C4-2B (cell line): ENCODE results near the gene PCLO.

Source experiments
- CTCF ChIP-seq: fragments of 450-650 bp; conservative IDR thresholded peaks from 2 replicates; pipeline ENCODE4 v1.5.1; 2017; ENCODE audit warnings: mild to moderate bottlenecking
- ZFX ChIP-seq: fragments of 450-650 bp; IDR thresholded peaks from 2 replicates; pipeline ENCODE4 v1.6.1; 2017

DNA sequence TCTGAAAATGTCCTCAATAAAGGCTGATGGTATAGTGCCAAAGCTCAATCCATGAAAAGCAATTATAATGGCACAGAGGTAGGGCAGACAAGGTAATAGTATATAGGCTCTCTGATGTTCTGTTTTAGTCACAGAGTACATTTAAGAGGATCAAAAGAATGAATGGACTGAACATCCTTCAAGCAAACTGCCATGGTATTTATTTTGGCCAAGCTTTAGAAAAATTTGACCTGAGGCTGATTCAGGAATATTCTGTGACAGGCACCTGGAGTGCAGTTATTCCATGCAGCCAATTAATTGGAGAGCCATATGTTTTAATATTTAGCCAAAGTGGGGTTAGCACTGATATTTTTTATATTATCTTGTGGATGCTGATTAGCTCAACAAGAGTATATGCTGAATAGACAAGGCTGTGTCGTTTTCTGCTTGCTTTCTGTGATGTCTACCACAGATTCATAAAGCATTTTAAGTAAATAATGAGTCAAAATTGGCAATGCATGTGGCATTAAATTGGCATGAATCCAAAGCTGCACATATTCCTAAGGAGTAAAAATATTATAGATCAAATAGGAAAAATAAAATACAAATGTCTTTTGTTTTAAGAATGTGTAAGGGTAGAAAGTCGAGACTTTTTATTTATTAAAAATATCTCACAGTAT lies 177.4 kb downstream of the PCLO start:
- TF ChIP-seq CTCF (no peak), ZFX (no peak)
